GM19372 (cell line): Measurements from ENCODE around the gene LAMA3.

Experiments used
- ATAC-seq: cut with Tn5 transposase; IDR thresholded peaks from one replicate; pipeline ENCODE4 v1.9.1; 2021; ENCODE audit warnings: mild to moderate bottlenecking, low read depth, moderate library complexity; ENCODE audit not compliant: unreplicated experiment

Gene LAMA3

GRCh38 chr18:23887493-23887892 is 198.2 kb downstream of the LAMA3 start:
- no peak for ATAC-seq

- no peak for ATAC-seq
Observed at GRCh38 chr18:23888881-23889280, 199.6 kb downstream of the LAMA3 start.

- no peak for ATAC-seq
Observed at GRCh38 chr18:23889907-23890306, 200.7 kb downstream of the LAMA3 start.

GRCh38 chr18:23890589-23890988 is 201.3 kb downstream of the LAMA3 start:
- no peak for ATAC-seq

- no peak for ATAC-seq
Observed at GRCh38 chr18:23893653-23894052, 204.4 kb downstream of the LAMA3 start.

GRCh38 chr18:23894661-23895175 is 205.5 kb downstream of the LAMA3 start:
- ATAC-seq, result no peak

GRCh38 chr18:23897291-23897690 is 208.0 kb downstream of the LAMA3 start:
- no peak for ATAC-seq

GRCh38 chr18:23897733-23898132 is 208.5 kb downstream of the LAMA3 start:
- ATAC-seq, result no peak

- no peak for ATAC-seq
Observed at GRCh38 chr18:23900994-23901393, 211.7 kb downstream of the LAMA3 start.

GRCh38 chr18:23902396-23902795 is 213.1 kb downstream of the LAMA3 start:
- ATAC-seq, result no peak

GRCh38 chr18:23903971-23904370 is 214.7 kb downstream of the LAMA3 start:
- ATAC-seq, result no peak

- no peak for ATAC-seq
Observed at GRCh38 chr18:23906658-23907057, 217.4 kb downstream of the LAMA3 start.

- ATAC-seq, result no peak
Observed at GRCh38 chr18:23908827-23909226, 219.6 kb downstream of the LAMA3 start.

- ATAC-seq, result no peak
Observed at GRCh38 chr18:23910032-23910431, 220.8 kb downstream of the LAMA3 start.

GRCh38 chr18:23912356-23912755 is 223.1 kb downstream of the LAMA3 start:
- no peak for ATAC-seq

GRCh38 chr18:23916338-23916737 is 227.1 kb downstream of the LAMA3 start:
- ATAC-seq, result no peak

- ATAC-seq, result no peak
Observed at GRCh38 chr18:23918395-23919032, 229.3 kb downstream of the LAMA3 start.

GRCh38 chr18:23920054-23920453 is 230.8 kb downstream of the LAMA3 start:
- no peak for ATAC-seq

GRCh38 chr18:23921716-23922285 is 232.5 kb downstream of the LAMA3 start:
- ATAC-seq, result no peak

GRCh38 chr18:23922939-23923338 is 233.7 kb downstream of the LAMA3 start:
- ATAC-seq, result no peak

GRCh38 chr18:23924813-23925212 is 235.6 kb downstream of the LAMA3 start:
- ATAC-seq, result no peak

- ATAC-seq, result no peak
Observed at GRCh38 chr18:23926571-23926970, 237.3 kb downstream of the LAMA3 start.
